ENCODE data around the gene SMARCE1.
A peak's percentile ranks its signal among the peaks of the same experiment; 100 is the strongest.

Gene SMARCE1

GRCh38 chr17:40647624-40648383 lies at the start of gene SMARCE1:
SMARCE1 (minus strand) TSS chr17:40647818; CDS start chr17:40645802, 2,016 bp downstream.
- Histone ChIP-seq H3K9me2 (replicated peaks; ENCODE audit: insufficient read depth, low read length) (no peaks in the 10 kb centered on the region), H3K27ac (ENCODE audit: low read depth, low read length) (peak within 1 kb of the TSS; percentile 66), H2AFZ (ENCODE audit: low read depth, low read length, severe bottlenecking) (peak within 1 kb of the TSS; percentile 98), H3K4me2 (ENCODE audit: low read depth, low read length, poor library complexity, severe bottlenecking) (peak within 1 kb of the TSS; percentile 89), H3K27me3 (ENCODE audit: low read length) (no peaks in the 10 kb centered on the region), H4K20me1 (ENCODE audit: low read depth, low read length) (no peaks in the 10 kb centered on the region), H3K9ac (ENCODE audit: low read length) (peak within 1 kb of the TSS; percentile 97), H3K9me3 (ENCODE audit: insufficient read depth, low read length) (no peaks in the 10 kb centered on the region), H3F3A (ENCODE audit: insufficient read depth) (no peaks in the 10 kb centered on the region), H3K4me3 (ENCODE audit: insufficient read depth, low read length, poor library complexity, severe bottlenecking) (peak within 1 kb of the TSS; percentile 99), H3K36me3 (ENCODE audit: low read length) (peaks cover 27% of the 10 kb centered on the region), H3K79me2 (ENCODE audit: insufficient read depth, low read length) (peaks cover 45% of the 10 kb centered on the region)
- TF ChIP-seq CTCF (IDR thresholded peaks at IDR 0.05; ENCODE audit: insufficient read depth, low read length, poor library complexity, severe bottlenecking): no peak
- no peak for TF ChIP-seq EZH2phosphoT487 (conservative IDR thresholded peaks at IDR 0.05; ENCODE audit: low read length)

- Histone ChIP-seq H3F3A (ENCODE audit: insufficient read depth) (no peaks in the 10 kb centered on the region), H4K20me1 (ENCODE audit: low read depth, low read length) (no peaks in the 10 kb centered on the region), H3K4me2 (ENCODE audit: low read depth, low read length, poor library complexity, severe bottlenecking) (no peak overlapping the region), H2AFZ (ENCODE audit: low read depth, low read length, severe bottlenecking) (no peak overlapping the region), H3K9ac (ENCODE audit: low read length) (no peak overlapping the region), H3K27ac (ENCODE audit: low read depth, low read length) (no peak overlapping the region), H3K4me3 (ENCODE audit: insufficient read depth, low read length, poor library complexity, severe bottlenecking) (no peak overlapping the region), H3K36me3 (ENCODE audit: low read length) (no peaks in the 10 kb centered on the region), H3K27me3 (ENCODE audit: low read length) (no peaks in the 10 kb centered on the region), H3K79me2 (ENCODE audit: insufficient read depth, low read length) (no peaks in the 10 kb centered on the region), H3K9me2 (replicated peaks; ENCODE audit: insufficient read depth, low read length) (no peaks in the 10 kb centered on the region), H3K9me3 (ENCODE audit: insufficient read depth, low read length) (no peaks in the 10 kb centered on the region)
- no peak for TF ChIP-seq CTCF (IDR thresholded peaks at IDR 0.05; ENCODE audit: insufficient read depth, low read length, poor library complexity, severe bottlenecking)
- TF ChIP-seq EZH2phosphoT487 (conservative IDR thresholded peaks at IDR 0.05; ENCODE audit: low read length): no peak
Measured at GRCh38 chr17:40697297-40697696, 49.7 kb upstream of the SMARCE1 start.

- TF ChIP-seq CTCF (IDR thresholded peaks at IDR 0.05; ENCODE audit: insufficient read depth, low read length, poor library complexity, severe bottlenecking) (no peak), EZH2phosphoT487 (conservative IDR thresholded peaks at IDR 0.05; ENCODE audit: low read length) (no peak)
- Histone ChIP-seq H3K4me2 (ENCODE audit: low read depth, low read length, poor library complexity, severe bottlenecking) (no peak overlapping the region), H3K9me2 (replicated peaks; ENCODE audit: insufficient read depth, low read length) (no peaks in the 10 kb centered on the region), H3F3A (ENCODE audit: insufficient read depth) (no peaks in the 10 kb centered on the region), H3K4me3 (ENCODE audit: insufficient read depth, low read length, poor library complexity, severe bottlenecking) (no peak overlapping the region), H3K27me3 (ENCODE audit: low read length) (no peaks in the 10 kb centered on the region), H4K20me1 (ENCODE audit: low read depth, low read length) (no peaks in the 10 kb centered on the region), H2AFZ (ENCODE audit: low read depth, low read length, severe bottlenecking) (no peak overlapping the region), H3K9me3 (ENCODE audit: insufficient read depth, low read length) (no peaks in the 10 kb centered on the region), H3K79me2 (ENCODE audit: insufficient read depth, low read length) (no peaks in the 10 kb centered on the region), H3K9ac (ENCODE audit: low read length) (no peak overlapping the region), H3K36me3 (ENCODE audit: low read length) (no peaks in the 10 kb centered on the region), H3K27ac (ENCODE audit: low read depth, low read length) (no peak overlapping the region)
Measured at GRCh38 chr17:40696651-40697072, 49.0 kb upstream of the SMARCE1 start.
